Neural crest cell (in vitro differentiated cells): ENCODE data around the gene MVB12B. TPM values are rescaled to one million over a fixed set of nuclear protein-coding genes. Genes with fewer than 3 reads are reported as not detected.
A peak's percentile ranks its signal among the peaks of the same experiment; 100 is the strongest.

ENCODE experiments used
- DNase-seq: peaks from one replicate; pipeline ENCODE4 v3.0.0; 2021; ENCODE audit warnings: low read depth, mixed read lengths, low spot score
- H3K27ac Mint-ChIP-seq: one replicate; pipeline ENCODE4 v1.8.0; 2021; ENCODE audit warnings: mild to moderate bottlenecking, mixed read lengths; ENCODE audit not compliant: unreplicated experiment
- H3K27me3 Mint-ChIP-seq: 2 replicates; pipeline ENCODE4 v1.8.0; 2021; ENCODE audit warnings: low read depth, mild to moderate bottlenecking, mixed read lengths
- H3K36me3 Mint-ChIP-seq: 2 replicates; pipeline ENCODE4 v1.8.0; 2021; ENCODE audit warnings: low read depth, mild to moderate bottlenecking, mixed read lengths
- H3K4me1 Mint-ChIP-seq: 2 replicates; pipeline ENCODE4 v1.8.0; 2021; ENCODE audit warnings: mixed read lengths
- H3K4me3 Mint-ChIP-seq: one replicate; pipeline ENCODE4 v1.8.0; 2021; ENCODE audit warnings: mild to moderate bottlenecking, mixed read lengths
- H3K9me3 Mint-ChIP-seq: 2 replicates; pipeline ENCODE4 v1.8.0; 2021; ENCODE audit warnings: mixed read lengths
- CTCF ChIP-seq: fragments of 200-600 bp; sonication (generic); conservative IDR thresholded peaks from 2 replicates; pipeline ENCODE4 v1.5.0; 2021; ENCODE audit warnings: antibody characterized with exemption, mild to moderate bottlenecking
- total RNA-seq: library from RNA; stranded (reverse); gene quantifications from 2 replicates; pipeline ENCODE4 v1.2.1, GENCODE V29; 2021

The MVB12B gene
- total RNA-seq, 1 donor from 2014 or later, result 68.1 TPM

DNA sequence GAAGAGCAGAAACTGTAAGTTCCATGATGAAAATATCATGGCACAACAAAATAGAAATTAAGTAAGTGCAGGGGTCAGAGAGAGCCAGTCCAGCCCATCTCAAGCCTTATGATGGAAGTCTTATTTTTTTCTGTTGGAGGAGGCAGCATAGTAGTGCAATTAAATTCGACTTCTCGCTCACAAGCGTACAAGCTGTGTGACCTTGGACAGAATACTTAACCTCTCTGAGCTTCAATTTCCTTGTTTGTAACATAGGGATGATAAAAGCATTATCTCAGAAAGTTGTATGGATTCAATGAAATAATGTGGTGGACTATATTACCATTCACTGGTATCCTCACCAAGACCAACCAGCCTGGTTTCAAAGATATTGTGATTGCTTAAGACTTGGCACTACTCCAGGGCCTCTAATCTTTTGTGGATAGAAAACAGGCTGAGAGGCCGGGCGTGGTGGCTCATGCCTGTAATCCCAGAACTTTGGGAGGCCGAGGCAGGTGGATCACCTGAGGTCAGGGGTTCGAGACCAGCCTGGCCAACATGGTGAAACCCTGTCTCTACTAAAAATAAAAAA lies 26.8 kb upstream of the MVB12B start:
- Mint-ChIP-seq H3K27ac (no peak overlapping the region), H3K4me1 (peaks cover 18% of the 10 kb centered on the region), H3K36me3 (no peaks in the 10 kb centered on the region), H3K9me3 (no peaks in the 10 kb centered on the region), H3K27me3 (no peaks in the 10 kb centered on the region), H3K4me3 (no peak overlapping the region)
- TF ChIP-seq CTCF, result no peak
- no peak for DNase-seq

DNA sequence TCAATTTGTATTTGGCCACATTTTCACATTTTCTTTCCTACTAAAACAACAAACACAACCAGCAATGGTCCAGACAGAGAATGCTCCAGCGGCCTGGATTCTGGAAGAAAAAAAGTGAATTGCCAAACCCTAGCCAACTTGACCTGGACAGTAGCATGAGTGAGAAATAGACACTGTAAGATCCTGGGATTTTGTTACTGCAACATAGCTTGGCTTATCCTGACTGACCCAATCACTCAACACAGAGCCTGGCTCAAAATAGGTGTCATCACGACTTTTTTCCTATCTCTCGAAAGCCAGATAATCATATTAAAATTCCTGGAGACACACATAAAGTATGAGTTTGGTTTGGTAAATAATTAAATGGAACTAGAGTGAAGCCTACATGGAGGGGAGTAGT lies 25.4 kb upstream of the MVB12B start:
- Mint-ChIP-seq H3K4me3 (no peak overlapping the region), H3K9me3 (no peaks in the 10 kb centered on the region), H3K4me1 (peaks cover 24% of the 10 kb centered on the region), H3K27ac (no peak overlapping the region), H3K27me3 (no peaks in the 10 kb centered on the region), H3K36me3 (no peaks in the 10 kb centered on the region)
- DNase-seq, result no peak
- TF ChIP-seq CTCF, result no peak

DNA sequence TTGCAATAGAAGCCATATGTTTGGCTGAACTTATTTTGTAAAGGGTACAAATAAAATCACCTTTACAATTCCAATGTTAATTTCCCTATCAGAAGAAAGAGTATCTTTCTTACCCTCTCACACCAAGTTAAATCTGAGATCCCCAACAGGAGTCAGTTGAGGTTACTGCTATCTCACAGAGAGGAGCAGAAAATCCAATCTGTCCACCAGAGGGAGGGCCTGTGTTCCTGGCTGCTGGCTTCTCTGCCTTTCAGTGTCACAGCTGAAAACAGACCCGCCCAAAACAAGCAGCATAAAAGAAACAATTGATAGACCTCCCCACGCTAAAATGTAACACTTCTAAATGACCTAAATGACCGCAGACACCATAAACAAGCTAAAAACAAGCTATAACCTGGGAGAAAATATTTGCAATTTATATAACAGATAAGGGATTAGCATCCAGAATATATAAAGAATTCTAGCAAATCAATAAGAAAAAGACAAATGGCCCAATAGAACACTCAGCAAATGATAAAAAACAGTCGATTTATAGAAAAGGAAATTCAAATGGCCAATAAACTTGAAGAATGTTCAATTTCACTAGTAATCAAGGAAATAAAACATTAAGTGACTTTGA lies 24.5 kb upstream of the MVB12B start:
- Mint-ChIP-seq H3K4me3 (no peak overlapping the region), H3K9me3 (no peaks in the 10 kb centered on the region), H3K4me1 (peaks cover 33% of the 10 kb centered on the region), H3K27me3 (no peaks in the 10 kb centered on the region), H3K36me3 (no peaks in the 10 kb centered on the region), H3K27ac (no peak overlapping the region)
- DNase-seq, result peak; percentile 64
- TF ChIP-seq CTCF, result peak; percentile 85

DNA sequence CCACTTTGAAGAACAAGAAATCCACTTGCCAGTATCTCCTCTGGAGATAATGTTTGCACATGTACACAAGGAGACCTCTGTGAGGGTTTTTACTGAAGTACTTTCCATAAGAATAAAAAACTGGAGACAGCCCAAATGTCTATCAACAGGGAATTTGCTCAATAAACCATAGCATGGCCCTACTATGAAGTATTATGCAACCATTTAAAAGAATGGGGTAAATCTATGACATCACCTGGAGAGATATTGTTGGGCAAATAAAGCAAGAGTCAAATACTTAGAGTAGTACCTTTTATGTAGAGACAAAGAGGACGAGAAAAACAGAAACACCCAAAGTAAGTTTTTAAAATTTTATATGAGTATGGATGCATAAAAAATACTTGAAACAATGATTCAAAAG lies 23.9 kb upstream of the MVB12B start:
- Mint-ChIP-seq H3K4me1 (peaks cover 39% of the 10 kb centered on the region), H3K27me3 (no peaks in the 10 kb centered on the region), H3K36me3 (no peaks in the 10 kb centered on the region), H3K27ac (no peak overlapping the region), H3K9me3 (no peaks in the 10 kb centered on the region), H3K4me3 (no peak overlapping the region)
- TF ChIP-seq CTCF, result no peak
- DNase-seq, result no peak

DNA sequence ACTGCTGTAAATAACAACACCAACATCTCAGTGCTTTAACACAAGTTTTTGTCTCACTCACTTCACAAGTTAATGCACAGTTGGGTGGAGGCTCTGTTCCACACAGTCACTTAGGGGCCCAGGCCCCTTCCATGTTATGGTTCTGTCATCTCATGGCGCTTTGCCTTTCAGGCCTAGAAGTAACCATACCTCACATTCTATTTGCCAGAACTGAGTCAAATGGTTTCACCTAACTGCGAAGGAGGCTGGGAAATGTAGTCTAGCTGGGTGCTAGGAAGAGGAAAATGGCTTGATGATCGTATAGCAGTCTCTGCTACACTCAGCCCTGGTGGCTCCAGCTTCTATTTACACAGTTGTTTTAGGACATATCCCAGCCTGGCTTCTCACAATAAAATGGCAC lies 23.1 kb upstream of the MVB12B start:
- no peak overlapping the region for H3K27ac Mint-ChIP-seq
- no peaks in the 10 kb centered on the region for H3K27me3 Mint-ChIP-seq
- H3K4me3 Mint-ChIP-seq, result no peak overlapping the region
- peaks cover 36% of the 10 kb centered on the region for H3K4me1 Mint-ChIP-seq
- no peaks in the 10 kb centered on the region for H3K36me3 Mint-ChIP-seq
- no peak for TF ChIP-seq CTCF
- DNase-seq, result no peak
- no peaks in the 10 kb centered on the region for H3K9me3 Mint-ChIP-seq
